Measurements from ENCODE around the gene KLRC3. TPM values are rescaled to one million over a fixed set of nuclear protein-coding genes. Genes with fewer than 3 reads are reported as not detected.
"Not testable (repeated sequence)": the region's sequence is repeated elsewhere in the genome, so short reads cannot be mapped to it uniquely, and the experiment has no call there.

KLRC3 gene
- not detected for total RNA-seq

GRCh38 chr12:10420334-10420733, at the start of gene KLRC3:
Gene KLRC3 (minus strand): TSS chr12:10420595. CDS start chr12:10420550, 45 bp downstream.
- not testable (repeated sequence) for H3K27me3 Mint-ChIP-seq, H3K4me3 Mint-ChIP-seq

DNA sequence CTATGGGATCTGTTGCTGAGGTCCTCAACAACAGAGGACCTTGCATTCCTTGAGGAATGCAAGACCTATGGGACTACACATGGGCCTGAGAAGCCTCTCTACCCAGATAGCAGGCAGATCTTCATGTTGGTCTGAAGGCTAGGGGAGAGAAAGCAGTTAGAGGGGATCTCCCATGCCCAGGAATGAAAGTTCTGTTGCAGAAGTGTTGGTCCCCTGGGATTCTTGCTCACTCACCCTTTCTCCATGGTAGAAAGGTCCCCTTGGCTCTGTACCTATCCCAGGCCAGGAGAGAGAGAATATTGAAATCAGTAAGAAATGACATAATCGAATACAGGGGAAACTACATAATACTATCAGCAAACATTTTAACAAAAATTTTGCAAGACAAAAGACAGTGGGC, 49.3 kb upstream of the KLRC3 start:
- Mint-ChIP-seq H3K9me3 (peaks cover 3% of the 10 kb centered on the region), H3K36me3 (ENCODE audit: low read depth) (no peaks in the 10 kb centered on the region), H3K4me1 (no peaks in the 10 kb centered on the region), H3K27me3 (peaks cover 11% of the 10 kb centered on the region), H3K4me3 (no peak overlapping the region), H3K27ac (no peak overlapping the region)
- no peak for DNase-seq
- ChIA-PET CTCF (no interaction called here), POLR2A (no interaction called here)

More at GRCh38 chr12:10420334-10420733, at the start of gene KLRC3:
- H3K4me1 Mint-ChIP-seq; H3K36me3 Mint-ChIP-seq (ENCODE audit: low read depth); H3K9me3 Mint-ChIP-seq; POLR2A ChIA-PET; H3K27ac Mint-ChIP-seq; DNase-seq; CTCF ChIA-PET: not testable (repeated sequence)

GRCh38 chr12:10466311-10466710, 45.9 kb upstream of the KLRC3 start:
- ChIA-PET POLR2A (no interaction called here), CTCF (no interaction called here)
- peaks cover 6% of the 10 kb centered on the region for H3K9me3 Mint-ChIP-seq
- H3K27me3 Mint-ChIP-seq, result peaks cover 20% of the 10 kb centered on the region
- DNase-seq, result no peak
- no peaks in the 10 kb centered on the region for H3K4me1 Mint-ChIP-seq
- no peak overlapping the region for H3K27ac Mint-ChIP-seq
- H3K36me3 Mint-ChIP-seq (ENCODE audit: low read depth), result no peaks in the 10 kb centered on the region
- H3K4me3 Mint-ChIP-seq, result no peak overlapping the region

DNA sequence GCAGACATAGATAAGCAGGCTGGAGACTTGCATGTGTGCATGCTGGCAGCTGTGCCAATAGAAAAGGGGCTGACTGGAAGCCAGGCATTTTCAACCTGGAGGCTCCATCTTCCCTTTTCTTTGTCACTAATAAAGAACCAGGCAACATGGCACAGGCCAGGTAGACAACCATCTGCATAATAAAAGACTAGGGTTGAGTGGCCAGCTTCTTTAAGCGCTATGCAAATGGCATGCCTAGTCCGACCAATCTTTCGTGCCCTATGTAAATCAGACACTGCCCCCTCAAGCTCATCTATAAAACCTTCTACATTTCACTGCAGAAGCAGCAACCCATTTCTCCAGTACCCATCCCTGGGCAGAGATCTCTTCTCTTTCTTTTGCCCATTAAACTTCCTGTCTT, 37.4 kb upstream of the KLRC3 start:
- Mint-ChIP-seq H3K4me3 (no peak overlapping the region), H3K27me3 (peaks cover 34% of the 10 kb centered on the region), H3K27ac (no peak overlapping the region), H3K36me3 (ENCODE audit: low read depth) (no peaks in the 10 kb centered on the region), H3K9me3 (peaks cover 16% of the 10 kb centered on the region), H3K4me1 (no peaks in the 10 kb centered on the region)
- DNase-seq, result no peak
- ChIA-PET POLR2A (no interaction called here), CTCF (no interaction called here)

DNA sequence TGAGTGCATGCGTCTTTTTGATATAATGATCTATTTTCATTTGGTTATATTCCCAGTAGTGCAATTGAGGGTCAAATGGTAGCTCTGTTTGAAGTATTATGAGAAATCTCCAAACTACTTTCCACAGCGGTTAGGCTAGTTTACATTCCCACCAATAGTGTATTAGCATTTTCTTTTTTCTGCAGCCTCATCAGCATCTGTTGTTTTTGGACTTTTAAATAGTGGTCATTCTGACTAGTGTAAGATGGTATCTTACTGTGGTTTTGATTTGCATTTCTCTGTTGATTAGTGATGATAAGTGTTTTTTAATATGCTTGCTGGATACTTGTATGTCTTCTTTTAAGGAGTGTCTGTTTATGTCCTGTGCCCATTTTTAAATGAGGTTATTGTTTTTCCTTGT, 36.5 kb upstream of the KLRC3 start:
- Mint-ChIP-seq H3K27ac (no peak overlapping the region), H3K4me1 (no peaks in the 10 kb centered on the region), H3K36me3 (ENCODE audit: low read depth) (no peaks in the 10 kb centered on the region), H3K9me3 (peaks cover 16% of the 10 kb centered on the region), H3K27me3 (peaks cover 30% of the 10 kb centered on the region), H3K4me3 (no peak overlapping the region)
- CTCF ChIA-PET, result no interaction called here
- DNase-seq, result no peak
- POLR2A ChIA-PET, result no interaction called here

GRCh38 chr12:10455766-10456165, 35.4 kb upstream of the KLRC3 start:
- CTCF ChIA-PET, result no interaction called here
- no peak overlapping the region for H3K27ac Mint-ChIP-seq
- peaks cover 16% of the 10 kb centered on the region for H3K9me3 Mint-ChIP-seq
- no peak for DNase-seq
- peaks cover 28% of the 10 kb centered on the region for H3K27me3 Mint-ChIP-seq
- H3K36me3 Mint-ChIP-seq (ENCODE audit: low read depth), result no peaks in the 10 kb centered on the region
- no peak overlapping the region for H3K4me3 Mint-ChIP-seq
- POLR2A ChIA-PET, result no interaction called here
- H3K4me1 Mint-ChIP-seq, result no peaks in the 10 kb centered on the region

DNA sequence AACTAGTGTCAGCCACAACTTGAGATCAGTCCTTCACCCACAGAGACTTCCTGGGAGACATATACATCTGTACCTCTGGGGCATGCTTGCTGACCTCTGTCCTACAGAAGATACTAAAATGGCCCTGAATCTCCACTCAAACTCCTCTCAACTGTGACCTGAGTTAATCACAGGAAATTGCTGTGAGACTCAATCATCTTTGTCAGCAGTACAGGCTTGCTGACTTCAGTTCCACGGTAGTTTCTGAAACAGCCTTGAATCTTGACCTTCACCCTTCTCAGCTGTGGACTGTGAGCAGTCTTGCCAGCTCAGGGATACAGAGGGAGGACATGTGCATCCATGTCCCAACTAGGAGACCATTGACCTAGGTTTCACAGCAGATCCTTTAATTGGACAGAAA, 34.1 kb upstream of the KLRC3 start:
- no peak for DNase-seq
- ChIA-PET POLR2A (no interaction called here), CTCF (no interaction called here)
- Mint-ChIP-seq H3K27ac (no peak overlapping the region), H3K27me3 (peaks cover 26% of the 10 kb centered on the region), H3K36me3 (ENCODE audit: low read depth) (no peaks in the 10 kb centered on the region), H3K4me3 (no peak overlapping the region), H3K9me3 (peaks cover 14% of the 10 kb centered on the region), H3K4me1 (no peaks in the 10 kb centered on the region)

GRCh38 chr12:10453156-10453555, 32.8 kb upstream of the KLRC3 start, which contains the start of gene KLRC1:
Gene KLRC1 (minus strand): TSS chr12:10453377. CDS start chr12:10451156, 2,221 bp downstream.
- no peak within 1 kb of the TSS for H3K27ac Mint-ChIP-seq
- CTCF ChIA-PET, result no interaction called here

DNA sequence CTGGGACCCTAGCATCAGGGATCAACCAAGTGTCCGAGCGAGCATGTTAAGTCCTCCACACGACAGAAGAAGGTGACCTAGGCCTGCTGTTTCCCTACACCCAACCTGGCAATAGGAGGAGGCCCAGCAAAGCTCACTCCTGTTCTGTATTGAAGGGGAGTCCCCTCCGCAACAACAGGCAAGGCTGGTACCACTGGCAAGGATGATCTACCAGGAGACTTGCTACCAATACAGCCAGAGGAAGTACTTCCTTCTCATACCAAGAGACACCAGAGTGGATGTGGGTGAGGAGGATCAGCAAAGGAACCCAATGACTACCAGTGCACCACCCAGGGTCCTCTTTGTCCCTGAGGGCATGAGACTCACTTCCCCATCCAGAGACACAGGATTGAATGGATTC, 27.8 kb upstream of the KLRC3 start:
- H3K4me3 Mint-ChIP-seq, result no peak overlapping the region
- H3K27ac Mint-ChIP-seq, result no peak overlapping the region
- POLR2A ChIA-PET, result no interaction called here
- H3K36me3 Mint-ChIP-seq (ENCODE audit: low read depth), result no peaks in the 10 kb centered on the region
- H3K27me3 Mint-ChIP-seq, result peaks cover 5% of the 10 kb centered on the region
- no peak for DNase-seq
- no peaks in the 10 kb centered on the region for H3K9me3 Mint-ChIP-seq
- H3K4me1 Mint-ChIP-seq, result no peaks in the 10 kb centered on the region
- CTCF ChIA-PET, result no interaction called here

More at GRCh38 chr12:10453156-10453555, 32.8 kb upstream of the KLRC3 start, which contains the start of gene KLRC1:
- POLR2A ChIA-PET, result no interaction called here
- Mint-ChIP-seq H3K4me1 (no peaks in the 10 kb centered on the region), H3K4me3 (no peak within 1 kb of the TSS), H3K9me3 (peaks cover 14% of the 10 kb centered on the region), H3K27me3 (peaks cover 20% of the 10 kb centered on the region), H3K36me3 (ENCODE audit: low read depth) (no peaks in the 10 kb centered on the region)
- no peak for DNase-seq

DNA sequence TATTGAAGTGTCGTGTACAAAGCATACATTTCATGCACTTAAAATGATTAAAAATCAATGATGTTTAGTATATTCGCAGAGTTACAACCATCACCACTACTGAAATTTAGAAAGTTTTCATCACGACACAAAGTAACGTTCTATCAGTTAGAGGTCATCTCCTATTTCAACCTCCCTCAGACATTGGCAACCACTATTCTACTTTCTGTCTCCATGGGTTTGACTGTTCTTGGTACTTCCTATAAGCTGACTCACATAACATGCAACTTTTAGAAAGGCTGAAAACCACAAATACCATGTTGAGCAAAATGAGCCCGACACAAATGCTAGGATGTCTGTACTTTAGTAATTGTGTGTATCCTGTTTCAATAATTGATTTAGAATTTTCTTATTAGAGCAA, 25.7 kb upstream of the KLRC3 start:
- H3K9me3 Mint-ChIP-seq; H3K4me1 Mint-ChIP-seq; POLR2A ChIA-PET; H3K27ac Mint-ChIP-seq; H3K4me3 Mint-ChIP-seq; H3K27me3 Mint-ChIP-seq; CTCF ChIA-PET; H3K36me3 Mint-ChIP-seq (ENCODE audit: low read depth); DNase-seq: not testable (repeated sequence)

GRCh38 chr12:10441144-10441543, 20.7 kb upstream of the KLRC3 start:
- H3K4me3 Mint-ChIP-seq; H3K4me1 Mint-ChIP-seq; DNase-seq; H3K36me3 Mint-ChIP-seq (ENCODE audit: low read depth); POLR2A ChIA-PET; H3K27ac Mint-ChIP-seq; H3K9me3 Mint-ChIP-seq; CTCF ChIA-PET; H3K27me3 Mint-ChIP-seq: not testable (repeated sequence)

DNA sequence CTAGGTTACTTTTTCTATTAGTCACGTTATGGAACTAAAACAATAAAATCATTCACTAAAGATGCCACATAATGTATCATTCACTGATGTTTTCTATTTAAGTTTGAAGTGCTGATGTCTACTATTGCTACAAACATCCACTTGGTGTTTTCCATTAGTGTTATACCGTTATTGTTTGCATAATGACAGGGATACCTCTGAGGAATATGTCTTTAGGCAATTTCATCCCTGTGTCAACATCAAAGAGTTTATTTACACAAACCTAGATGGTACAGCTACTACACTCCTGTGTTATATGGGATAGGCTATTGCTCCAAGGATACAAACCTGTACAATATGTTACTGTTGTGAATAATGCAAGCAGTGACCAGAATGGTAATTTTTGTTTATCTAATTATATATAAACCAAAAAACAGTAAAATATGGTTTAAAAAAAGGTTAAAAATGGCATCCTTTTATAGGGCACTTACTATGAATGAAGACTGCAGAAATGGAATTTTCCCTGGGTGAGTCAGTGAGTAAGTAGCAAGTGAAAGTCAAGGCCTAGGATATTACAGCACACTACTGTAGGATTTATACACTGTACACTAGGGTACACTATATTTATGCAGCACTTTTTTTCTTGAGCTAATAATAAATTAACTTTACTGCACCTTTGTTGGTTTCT, 19.3 kb upstream of the KLRC3 start:
- DNase-seq; H3K36me3 Mint-ChIP-seq (ENCODE audit: low read depth); H3K9me3 Mint-ChIP-seq; H3K27me3 Mint-ChIP-seq; H3K4me1 Mint-ChIP-seq; POLR2A ChIA-PET; H3K4me3 Mint-ChIP-seq; CTCF ChIA-PET; H3K27ac Mint-ChIP-seq: not testable (repeated sequence)

- POLR2A ChIA-PET; H3K27ac Mint-ChIP-seq; H3K9me3 Mint-ChIP-seq; H3K4me1 Mint-ChIP-seq; H3K4me3 Mint-ChIP-seq; H3K27me3 Mint-ChIP-seq; H3K36me3 Mint-ChIP-seq (ENCODE audit: low read depth); DNase-seq; CTCF ChIA-PET: not testable (repeated sequence)
These were observed 17.2 kb upstream of the KLRC3 start for GRCh38 chr12:10437601-10438000.

GRCh38 chr12:10435816-10436215, 15.4 kb upstream of the KLRC3 start, which contains the start of gene KLRC2:
Gene KLRC2 (minus strand): TSS chr12:10436010. CDS start chr12:10435986, 24 bp downstream.
- H3K9me3 Mint-ChIP-seq; H3K36me3 Mint-ChIP-seq (ENCODE audit: low read depth); POLR2A ChIA-PET; DNase-seq; H3K27me3 Mint-ChIP-seq; CTCF ChIA-PET; H3K4me3 Mint-ChIP-seq; H3K4me1 Mint-ChIP-seq; H3K27ac Mint-ChIP-seq: not testable (repeated sequence)

All from activated CD4-positive, alpha-beta T cell treated with anti-CD3 and anti-CD28 coated beads, Interleukin-2, amount 10 ng/mL, durations not matched to agents 7 days and 5 days (primary cell).